Endothelial cell of umbilical vein (primary cell): ENCODE measurements around the gene ALDH4A1. TPM values are rescaled to one million over a fixed set of nuclear protein-coding genes. Genes with fewer than 3 reads are reported as not detected.
A peak's percentile ranks its signal among the peaks of the same experiment; 100 is the strongest.

Experiments used
- BruUV-seq: library from RNA; stranded (reverse); fragments of 400-500 nt; replicated peaks from 2 replicates; lab custom pipeline; 2021; lab: Mats Ljungman, UMichigan
- CTCF ChIA-PET: fragments of 300-600, 350-600 bp; sonication (Branson Sonifier 250); formaldehyde crosslinking; loops from one replicate; lab custom pipeline; 2021; ENCODE audit warnings: antibody characterized with exemption, inconsistent platforms; lab: Charles Lee
- POLR2A ChIA-PET: fragments of 300-600, 350-600 bp; sonication (Branson Sonifier 250); formaldehyde crosslinking; loops from one replicate; lab custom pipeline; 2021; ENCODE audit warnings: antibody characterized with exemption, inconsistent platforms; lab: Charles Lee
- DNase-seq: peaks from one replicate; pipeline ENCODE4 v3.0.0-alpha.2; 2011; ENCODE audit warnings: low read depth, low spot score
- FAIRE-seq: peaks from 2 replicates; lab custom pipeline; 2011; peaks lifted over from hg19 to GRCh38; lab: Jason Lieb, UNC
- H2AFZ ChIP-seq: 2 replicates; pipeline ENCODE4 v1.6.0; 2012; ENCODE audit warnings: low read depth, low read length, control low read depth, inconsistent platforms
- H3K27ac ChIP-seq: 2 replicates; pipeline ENCODE4 v1.5.1; 2011; ENCODE audit warnings: low read depth, mild to moderate bottlenecking, control low read depth, low read length, moderate library complexity; ENCODE audit not compliant: insufficient read depth
- H3K27me3 ChIP-seq, 2 experiments: 2 replicates each; pipeline versions ENCODE4 v1.6.0 to v1.6.1; 2011; ENCODE audit warnings: low read length in 2 of 2, mixed read lengths in 1 of 2; ENCODE audit not compliant: control insufficient read depth in 2 of 2, insufficient read depth in 2 of 2
- H3K36me3 ChIP-seq, 2 experiments: 2 replicates in 1 of 2; 3 replicates in 1 of 2; pipeline ENCODE4 v1.5.1; 2011; ENCODE audit warnings: low read length in 2 of 2, mild to moderate bottlenecking in 1 of 2, moderate library complexity in 1 of 2; ENCODE audit not compliant: control insufficient read depth in 2 of 2, insufficient read depth in 2 of 2; ENCODE audit errors: extremely low read depth in 1 of 2
- H3K4me1 ChIP-seq: 3 replicates; pipeline ENCODE4 v1.5.1; 2011; ENCODE audit warnings: mild to moderate bottlenecking, low read length; ENCODE audit not compliant: control insufficient read depth, insufficient read depth; ENCODE audit errors: extremely low read depth
- H3K4me2 ChIP-seq: 2 replicates; pipeline ENCODE4 v1.6.1; 2011; ENCODE audit warnings: low read length, control low read depth, mixed read lengths; ENCODE audit not compliant: insufficient read depth
- H3K4me3 ChIP-seq, 3 experiments: fragments of 200-600 bp in 1 of 3; sonication (generic), shearing (Covaris generic) in 1 of 3; replicated peaks in 1 of 3; 2 replicates each; pipeline ENCODE4 v1.5.1; 2011 to 2016; ENCODE audit warnings: control low read depth in 3 of 3, low read length in 3 of 3, mild to moderate bottlenecking in 2 of 3, inconsistent platforms in 1 of 3, low read depth in 1 of 3, moderate library complexity in 1 of 3; ENCODE audit not compliant: insufficient read depth in 1 of 3
- H3K79me2 ChIP-seq: 2 replicates; pipeline ENCODE4 v1.6.0; 2012; ENCODE audit warnings: low read length, inconsistent platforms; ENCODE audit not compliant: control insufficient read depth, insufficient read depth
- H3K9ac ChIP-seq: replicated peaks from 2 replicates; pipeline ENCODE3; 2011; ENCODE audit warnings: low read length, control low read depth; ENCODE audit not compliant: insufficient read depth; ENCODE audit errors: extremely low read depth
- H3K9me1 ChIP-seq: replicated peaks from 3 replicates; pipeline ENCODE4 v1.6.0; 2011; ENCODE audit warnings: mild to moderate bottlenecking, low read length; ENCODE audit not compliant: control insufficient read depth, insufficient read depth; ENCODE audit errors: extremely low read depth
- H3K9me3 ChIP-seq: replicated peaks from 2 replicates; pipeline ENCODE4 v1.5.1; 2012; ENCODE audit warnings: low read length, inconsistent platforms; ENCODE audit not compliant: control insufficient read depth, insufficient read depth
- H4K20me1 ChIP-seq: replicated peaks from 2 replicates; pipeline ENCODE3; 2011; ENCODE audit warnings: mild to moderate bottlenecking, low read length; ENCODE audit not compliant: control insufficient read depth, insufficient read depth; ENCODE audit errors: extremely low read depth
- CTCF ChIP-seq, 2 donors: IDR thresholded peaks; 1 replicate in 1 of 2; 2 replicates in 1 of 2; pipeline ENCODE4 v1.5.1; 2011; ENCODE audit warnings: low read length in 2 of 2, mild to moderate bottlenecking in 2 of 2, moderate library complexity in 2 of 2, control low read depth in 1 of 2, inconsistent platforms in 1 of 2, low read depth in 1 of 2; ENCODE audit not compliant: insufficient read depth in 1 of 2; ENCODE audit errors: extremely low read depth in 1 of 2
- EZH2 ChIP-seq: IDR thresholded peaks from 2 replicates; pipeline ENCODE4 v1.6.1; 2012; ENCODE audit warnings: borderline replicate concordance, low read depth, mild to moderate bottlenecking, moderate library complexity, low read length, inconsistent platforms; ENCODE audit not compliant: severe bottlenecking
- FOS ChIP-seq: IDR thresholded peaks from 2 replicates; pipeline ENCODE4 v1.6.1; 2011; ENCODE audit warnings: mild to moderate bottlenecking, low read length, moderate library complexity, borderline replicate concordance; ENCODE audit not compliant: insufficient read depth
- GATA2 ChIP-seq: IDR thresholded peaks from 2 replicates; pipeline ENCODE4 v1.7.0; 2011; ENCODE audit warnings: low read depth, mild to moderate bottlenecking, moderate library complexity, mixed read lengths, low read length; ENCODE audit not compliant: insufficient read length, insufficient read depth
- JUN ChIP-seq: IDR thresholded peaks from 2 replicates; pipeline ENCODE4 v1.6.1; 2011; ENCODE audit warnings: borderline replicate concordance, low read depth; ENCODE audit not compliant: insufficient read length, insufficient read depth
- MAX ChIP-seq: IDR thresholded peaks from 2 replicates; pipeline ENCODE4 v1.6.1; 2011; ENCODE audit not compliant: insufficient read depth, insufficient read length
- MYC ChIP-seq: IDR thresholded peaks from one replicate; pipeline ENCODE4 v1.6.1; 2011; ENCODE audit warnings: mild to moderate bottlenecking, low read depth, low read length
- POLR2A ChIP-seq: IDR thresholded peaks from 2 replicates; pipeline ENCODE4 v1.6.1; 2012; ENCODE audit warnings: low read depth, mild to moderate bottlenecking, control low read depth, low read length
- POLR2AphosphoS5 ChIP-seq: IDR thresholded peaks from 2 replicates; pipeline ENCODE4 v1.6.1; 2012; ENCODE audit warnings: low read depth, mild to moderate bottlenecking, control low read depth, low read length, moderate library complexity; ENCODE audit not compliant: insufficient read depth
- dilution Hi-C: fragments of 300-500 bp; cut with MboI; formaldehyde crosslinking; loops from one replicate; pipeline ENCODE4 v1.15.0; 2019; ENCODE audit warnings: low sequenced_read_pairs; ENCODE audit not compliant: extremely low pct_ligation_motif_present
- intact Hi-C: fragments of 100-400 bp; cut with micrococcal nuclease; formaldehyde crosslinking; loops from one replicate; pipeline ENCODE4 v1.10.0; 2022
- polyA plus RNA-seq, 4 experiments: library from polyadenylated mRNA; depleted of rRNA in 3 of 4; stranded (reverse) in 3 of 4; unstranded in 1 of 4; fragments of >200 nt; gene quantifications; 2 replicates each; pipeline versions ENCODE4 v1.2.1 to v1.2.3, GENCODE V29; 2011 to 2012; ENCODE audit warnings: missing spikeins in 1 of 4
- total RNA-seq: library from RNA; stranded (reverse); gene quantifications from 2 replicates; pipeline ENCODE4 v1.2.3, GENCODE V29; 2021

Gene ALDH4A1
- total and polyA plus RNA-seq, 2 donors (not counting 3 experiments of a cell fraction or from before 2014, with no cell fraction given): 17.4 to 18.5 TPM

GRCh38 chr1:18912550-18912949 lies 10.2 kb upstream of the ALDH4A1 start:
- H3K27me3 ChIP-seq: no peaks in the 10 kb centered on the region
- H2AFZ ChIP-seq: no peak overlapping the region
- H3K9me1 ChIP-seq: no peaks in the 10 kb centered on the region
- no peak for FAIRE-seq
- no TSS peak for BruUV-seq
- no peak for DNase-seq
- no peak for TF ChIP-seq FOS
- no peak for TF ChIP-seq GATA2
- TF ChIP-seq POLR2AphosphoS5: no peak
- no peak for TF ChIP-seq CTCF (IDR thresholded peaks at IDR 0.05; ENCODE audit: extremely low read depth in 1 of 2, insufficient read depth in 1 of 2, low read depth in 1 of 2, low read length in 2 of 2)
- TF ChIP-seq JUN: no peak
- no peak for TF ChIP-seq MAX
- no peak for TF ChIP-seq POLR2A
- no peak for TF ChIP-seq MYC
- no peak for TF ChIP-seq EZH2
- ChIA-PET CTCF (interaction anchor here (0.8 to 6.8 kb wide), 40 partner anchors 9 to 337 kb away, joined by 3 to 137 read pairs (median 10); partner anchors contain the start of genes ALDH4A1 and IFFO2), POLR2A (interaction anchor here (1.4 kb wide), 1 partner anchor 11 kb away, joined by 7 read pairs; no protein-coding TSS in a partner anchor)
- no peak overlapping the region for H3K4me3 ChIP-seq
- H3K9me3 ChIP-seq: no peaks in the 10 kb centered on the region
- dilution Hi-C loops (no loop called here), intact Hi-C loops (no loop called here)
- H3K36me3 ChIP-seq: peaks cover 9 to 15% of the 10 kb centered on the region in 2 experiments
- H3K9ac ChIP-seq: no peak overlapping the region
- peaks cover 18% of the 10 kb centered on the region for H3K4me1 ChIP-seq
- H3K79me2 ChIP-seq: no peaks in the 10 kb centered on the region
- no peaks in the 10 kb centered on the region for H4K20me1 ChIP-seq
- peak overlapping the region; percentile 19 for H3K27ac ChIP-seq
- no peak overlapping the region for H3K4me2 ChIP-seq
